Fibroblast of lung (primary cell): Measurements from ENCODE around the gene TBCK.

Experiments
- EZH2 ChIP-seq: IDR thresholded peaks from 2 replicates; pipeline ENCODE4 v1.5.1; 2012; ENCODE audit warnings: low read length, control low read depth, mild to moderate bottlenecking; ENCODE audit errors: missing control alignments
- TF ChIP-seq, protein P1 (sequence below), 2 donors: IDR thresholded peaks in 1 of 2; conservative IDR thresholded peaks in 1 of 2; 1 replicate in 1 of 2; 2 replicates in 1 of 2; pipeline ENCODE4 v1.5.1; 2011 to 2012; ENCODE audit warnings: low read length in 2 of 2, control low read depth in 1 of 2, inconsistent platforms in 1 of 2, low read depth in 1 of 2, mild to moderate bottlenecking in 1 of 2

DNA sequence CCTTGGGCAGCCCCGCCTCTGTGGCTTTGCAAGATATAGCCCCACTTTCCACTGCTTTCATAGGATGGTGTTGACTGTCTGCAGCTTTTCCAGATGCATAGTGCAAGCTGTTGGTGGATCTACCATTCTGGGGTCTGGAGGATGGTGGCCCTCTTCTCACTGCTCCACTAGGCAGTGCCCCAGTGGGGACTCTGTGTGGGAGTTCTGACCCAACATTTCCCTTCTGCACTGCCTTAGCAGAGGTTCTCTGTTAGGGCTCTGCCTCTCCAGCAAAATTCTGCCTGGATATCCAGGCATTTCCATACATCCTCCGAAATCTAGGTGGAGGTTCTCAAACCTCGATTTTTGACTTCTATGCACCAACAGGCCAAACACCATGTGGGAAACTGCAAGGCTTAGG, 153.7 kb downstream of the TBCK start:
- no peak for TF ChIP-seq EZH2
- TF ChIP-seq, protein P1, sequence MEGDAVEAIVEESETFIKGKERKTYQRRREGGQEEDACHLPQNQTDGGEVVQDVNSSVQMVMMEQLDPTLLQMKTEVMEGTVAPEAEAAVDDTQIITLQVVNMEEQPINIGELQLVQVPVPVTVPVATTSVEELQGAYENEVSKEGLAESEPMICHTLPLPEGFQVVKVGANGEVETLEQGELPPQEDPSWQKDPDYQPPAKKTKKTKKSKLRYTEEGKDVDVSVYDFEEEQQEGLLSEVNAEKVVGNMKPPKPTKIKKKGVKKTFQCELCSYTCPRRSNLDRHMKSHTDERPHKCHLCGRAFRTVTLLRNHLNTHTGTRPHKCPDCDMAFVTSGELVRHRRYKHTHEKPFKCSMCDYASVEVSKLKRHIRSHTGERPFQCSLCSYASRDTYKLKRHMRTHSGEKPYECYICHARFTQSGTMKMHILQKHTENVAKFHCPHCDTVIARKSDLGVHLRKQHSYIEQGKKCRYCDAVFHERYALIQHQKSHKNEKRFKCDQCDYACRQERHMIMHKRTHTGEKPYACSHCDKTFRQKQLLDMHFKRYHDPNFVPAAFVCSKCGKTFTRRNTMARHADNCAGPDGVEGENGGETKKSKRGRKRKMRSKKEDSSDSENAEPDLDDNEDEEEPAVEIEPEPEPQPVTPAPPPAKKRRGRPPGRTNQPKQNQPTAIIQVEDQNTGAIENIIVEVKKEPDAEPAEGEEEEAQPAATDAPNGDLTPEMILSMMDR (conservative IDR thresholded peaks at IDR 0.05 in 1 of 2, IDR thresholded peaks at IDR 0.05 in 1 of 2; ENCODE audit: low read depth in 1 of 2, low read length in 2 of 2): no peak
